Endothelial cell of umbilical vein (primary cell): Measurements from ENCODE around the gene PRRC2B.
A peak's percentile ranks its signal among the peaks of the same experiment; 100 is the strongest.

Source experiments
- CTCF ChIP-seq, 2 donors: IDR thresholded peaks; 1 replicate in 1 of 2; 2 replicates in 1 of 2; pipeline ENCODE4 v1.5.1; 2011; ENCODE audit warnings: low read length in 2 of 2, mild to moderate bottlenecking in 2 of 2, moderate library complexity in 2 of 2, control low read depth in 1 of 2, inconsistent platforms in 1 of 2, low read depth in 1 of 2; ENCODE audit not compliant: insufficient read depth in 1 of 2; ENCODE audit errors: extremely low read depth in 1 of 2
- EZH2 ChIP-seq: IDR thresholded peaks from 2 replicates; pipeline ENCODE4 v1.6.1; 2012; ENCODE audit warnings: borderline replicate concordance, low read depth, mild to moderate bottlenecking, moderate library complexity, low read length, inconsistent platforms; ENCODE audit not compliant: severe bottlenecking
- GATA2 ChIP-seq: IDR thresholded peaks from 2 replicates; pipeline ENCODE4 v1.7.0; 2011; ENCODE audit warnings: low read depth, mild to moderate bottlenecking, moderate library complexity, mixed read lengths, low read length; ENCODE audit not compliant: insufficient read length, insufficient read depth
- JUN ChIP-seq: IDR thresholded peaks from 2 replicates; pipeline ENCODE4 v1.6.1; 2011; ENCODE audit warnings: borderline replicate concordance, low read depth; ENCODE audit not compliant: insufficient read length, insufficient read depth
- MAX ChIP-seq: IDR thresholded peaks from 2 replicates; pipeline ENCODE4 v1.6.1; 2011; ENCODE audit not compliant: insufficient read depth, insufficient read length
- MYC ChIP-seq: IDR thresholded peaks from one replicate; pipeline ENCODE4 v1.6.1; 2011; ENCODE audit warnings: mild to moderate bottlenecking, low read depth, low read length
- POLR2A ChIP-seq: IDR thresholded peaks from 2 replicates; pipeline ENCODE4 v1.6.1; 2012; ENCODE audit warnings: low read depth, mild to moderate bottlenecking, control low read depth, low read length
- POLR2AphosphoS5 ChIP-seq: IDR thresholded peaks from 2 replicates; pipeline ENCODE4 v1.6.1; 2012; ENCODE audit warnings: low read depth, mild to moderate bottlenecking, control low read depth, low read length, moderate library complexity; ENCODE audit not compliant: insufficient read depth

GRCh38 chr9:131423171-131423581 is 29.3 kb downstream of the PRRC2B start:
- no peak for TF ChIP-seq CTCF (IDR thresholded peaks at IDR 0.05; ENCODE audit: extremely low read depth in 1 of 2, insufficient read depth in 1 of 2, low read depth in 1 of 2, low read length in 2 of 2)
- peak; percentile 62 for TF ChIP-seq JUN
- TF ChIP-seq MYC: no peak
- no peak for TF ChIP-seq POLR2A
- no peak for TF ChIP-seq MAX
- no peak for TF ChIP-seq GATA2
- TF ChIP-seq POLR2AphosphoS5: peak; percentile 48
- no peak for TF ChIP-seq EZH2
